GM23248 (cell line): Measurements from ENCODE around the gene MAP2. TPM values are rescaled to one million over a fixed set of nuclear protein-coding genes. Genes with fewer than 3 reads are reported as not detected.

Experiments
- DNase-seq: peaks from one replicate; pipeline ENCODE4 v3.0.0-alpha.2; 2015
- H2AFZ ChIP-seq: fragments of 200-600 bp; sonication (generic); 2 replicates; pipeline ENCODE4 v1.6.1; 2016; ENCODE audit warnings: antibody characterized with exemption
- H3F3A ChIP-seq: fragments of 200-600 bp; sonication (generic); 2 replicates; pipeline ENCODE4 v1.6.1; 2016; ENCODE audit warnings: mild to moderate bottlenecking, antibody characterized with exemption, mixed run types; ENCODE audit not compliant: insufficient read depth
- H3K27ac ChIP-seq: fragments of 200-600 bp; sonication (generic); 2 replicates; pipeline ENCODE4 v1.5.1; 2016; ENCODE audit warnings: mild to moderate bottlenecking
- H3K27me3 ChIP-seq: fragments of 200-600 bp; sonication (generic); replicated peaks from 2 replicates; pipeline ENCODE4 v1.6.1; 2016; ENCODE audit warnings: mild to moderate bottlenecking; ENCODE audit not compliant: insufficient read depth
- H3K36me3 ChIP-seq: fragments of 200-600 bp; sonication (generic); 2 replicates; pipeline ENCODE4 v1.6.1; 2016; ENCODE audit warnings: low read depth, mild to moderate bottlenecking
- H3K4me1 ChIP-seq: fragments of 200-600 bp; sonication (generic); 2 replicates; pipeline ENCODE4 v1.6.1; 2016; ENCODE audit warnings: mild to moderate bottlenecking; ENCODE audit not compliant: insufficient read depth
- H3K4me2 ChIP-seq: fragments of 200-600 bp; sonication (generic); one replicate; pipeline ENCODE4 v1.6.1; 2016; ENCODE audit warnings: mild to moderate bottlenecking; ENCODE audit not compliant: unreplicated experiment
- H3K4me3 ChIP-seq: fragments of 200-600 bp; sonication (generic); 2 replicates; pipeline ENCODE4 v1.5.1; 2016; ENCODE audit warnings: mild to moderate bottlenecking
- H3K79me2 ChIP-seq: fragments of 200-600 bp; sonication (generic); 2 replicates; pipeline ENCODE4 v1.6.1; 2016; ENCODE audit warnings: mild to moderate bottlenecking; ENCODE audit not compliant: insufficient read depth
- H3K9ac ChIP-seq: fragments of 200-600 bp; sonication (generic); 2 replicates; pipeline ENCODE4 v1.6.1; 2016; ENCODE audit warnings: mild to moderate bottlenecking
- H3K9me2 ChIP-seq: fragments of 200-600 bp; sonication (generic); 2 replicates; pipeline ENCODE4 v1.6.1; 2016; ENCODE audit warnings: mixed run types, mild to moderate bottlenecking, moderate library complexity; ENCODE audit not compliant: insufficient read depth
- H3K9me3 ChIP-seq: fragments of 200-600 bp; sonication (generic); one replicate; pipeline ENCODE4 v1.6.1; 2017; ENCODE audit warnings: low read depth
- H4K20me1 ChIP-seq: fragments of 200-600 bp; sonication (generic); 2 replicates; pipeline ENCODE4 v1.6.0; 2016; ENCODE audit not compliant: insufficient read depth
- EZH2 ChIP-seq: fragments of 200-600 bp; sonication (generic); IDR thresholded peaks from 2 replicates; pipeline ENCODE4 v1.6.1; 2018; ENCODE audit warnings: antibody characterized with exemption, mild to moderate bottlenecking; ENCODE audit not compliant: insufficient read depth, poor library complexity, severe bottlenecking
- EZH2phosphoT487 ChIP-seq: fragments of 200-600 bp; sonication (generic); IDR thresholded peaks from 2 replicates; pipeline ENCODE4 v1.6.1; 2018; ENCODE audit warnings: antibody characterized with exemption, moderate library complexity, mild to moderate bottlenecking, low read depth; ENCODE audit not compliant: insufficient read depth
- WGBS, 2 experiments: methylation state at CpG; one replicate each; pipeline ENCODE4 v1.1.6; 2015 to 2017; ENCODE audit warnings: low lambda C conversion rate in 2 of 2, low coverage in 1 of 2; ENCODE audit errors: missing lambda C conversion rate in 2 of 2; 5-methylcytosine and 5-hydroxymethylcytosine counted together
- in situ Hi-C: fragments of 300-500 bp; cut with MboI; formaldehyde crosslinking; loops from 2 replicates; pipeline ENCODE4 v1.15.0; 2020
- polyA plus RNA-seq: library from polyadenylated mRNA; unstranded; fragments of >200 nt; fragmentation: Nextera tagmentation; extraction: Ambion mirVana; gene quantifications from 2 replicates; pipeline ENCODE4 v1.2.1, GENCODE V29; 2016
- total RNA-seq: library from RNA; depleted of rRNA; stranded (reverse); fragments of >200 nt; shearing (Covaris generic); gene quantifications from 2 replicates; pipeline ENCODE4 v1.2.3, GENCODE V29; 2014

MAP2 gene
- total and polyA plus RNA-seq, 2 experiments from 2014 or later, result 1.1 to 7.6 TPM

GRCh38 chr2:209636076-209636475 lies 212.2 kb downstream of the MAP2 start:
- peaks cover 25% of the 10 kb centered on the region for H3K4me1 ChIP-seq
- no peaks in the 10 kb centered on the region for H3K9me2 ChIP-seq
- no peaks in the 10 kb centered on the region for H3K36me3 ChIP-seq
- H3K4me2 ChIP-seq, result no peak overlapping the region
- TF ChIP-seq EZH2 (no peak), EZH2phosphoT487 (no peak)
- no peak overlapping the region for H2AFZ ChIP-seq
- no peak overlapping the region for H3K27ac ChIP-seq
- in situ Hi-C loops, result no loop called here
- no peak overlapping the region for H3K9ac ChIP-seq
- no peaks in the 10 kb centered on the region for H3K9me3 ChIP-seq
- H3K27me3 ChIP-seq, result no peaks in the 10 kb centered on the region
- no peaks in the 10 kb centered on the region for H4K20me1 ChIP-seq
- no peak overlapping the region for H3K4me3 ChIP-seq
- H3F3A ChIP-seq, result peaks cover 19% of the 10 kb centered on the region
- DNase-seq, result peak; percentile 39
- no peaks in the 10 kb centered on the region for H3K79me2 ChIP-seq

GRCh38 chr2:209637293-209637692 lies 213.4 kb downstream of the MAP2 start:
- Histone ChIP-seq H2AFZ (no peak overlapping the region), H3F3A (peaks cover 19% of the 10 kb centered on the region), H3K4me1 (peaks cover 29% of the 10 kb centered on the region), H3K27ac (no peak overlapping the region), H3K79me2 (no peaks in the 10 kb centered on the region), H3K27me3 (no peaks in the 10 kb centered on the region), H3K9ac (no peak overlapping the region), H3K4me2 (no peak overlapping the region), H3K9me2 (no peaks in the 10 kb centered on the region), H3K36me3 (no peaks in the 10 kb centered on the region), H3K9me3 (no peaks in the 10 kb centered on the region), H4K20me1 (no peaks in the 10 kb centered on the region), H3K4me3 (no peak overlapping the region)
- DNase-seq, result no peak
- in situ Hi-C loops, result no loop called here
- TF ChIP-seq EZH2 (no peak), EZH2phosphoT487 (no peak)
- WGBS, 2 experiments, result 89 to 96% methylated on average over 3 of the region's 3 CpGs

GRCh38 chr2:209638346-209638745 lies 214.5 kb downstream of the MAP2 start:
- WGBS, 2 experiments, result 1 to 7% methylated on average over 2 of the region's 2 CpGs
- no peaks in the 10 kb centered on the region for H3K9me2 ChIP-seq
- H3K36me3 ChIP-seq, result no peaks in the 10 kb centered on the region
- no peak overlapping the region for H2AFZ ChIP-seq
- no peaks in the 10 kb centered on the region for H3K79me2 ChIP-seq
- in situ Hi-C loops, result no loop called here
- H3K4me3 ChIP-seq, result no peak overlapping the region
- H3K27me3 ChIP-seq, result no peaks in the 10 kb centered on the region
- no peak overlapping the region for H3K27ac ChIP-seq
- peak overlapping the region; percentile 7 for H3K4me2 ChIP-seq
- H3K9me3 ChIP-seq, result no peaks in the 10 kb centered on the region
- TF ChIP-seq EZH2 (no peak), EZH2phosphoT487 (no peak)
- peaks cover 38% of the 10 kb centered on the region for H3K4me1 ChIP-seq
- H3F3A ChIP-seq, result peaks cover 19% of the 10 kb centered on the region
- H4K20me1 ChIP-seq, result no peaks in the 10 kb centered on the region
- no peak overlapping the region for H3K9ac ChIP-seq
- peak; percentile 70 for DNase-seq

GRCh38 chr2:209640358-209640757 lies 216.5 kb downstream of the MAP2 start:
- WGBS, 2 experiments, result 16 to 25% methylated on average over 2 of the region's 2 CpGs

GRCh38 chr2:209642146-209642820 lies 218.4 kb downstream of the MAP2 start:
- WGBS, 2 experiments, result 66 to 70% methylated on average over 3 of the region's 3 CpGs
- no peaks in the 10 kb centered on the region for H3K36me3 ChIP-seq
- peaks cover 19% of the 10 kb centered on the region for H3F3A ChIP-seq
- no peaks in the 10 kb centered on the region for H3K27me3 ChIP-seq
- no peaks in the 10 kb centered on the region for H3K9me2 ChIP-seq
- H3K9me3 ChIP-seq, result no peaks in the 10 kb centered on the region
- DNase-seq, result peak; percentile 65
- H3K4me3 ChIP-seq, result no peak overlapping the region
- TF ChIP-seq EZH2phosphoT487, result no peak
- TF ChIP-seq EZH2, result no peak
- peaks cover 33% of the 10 kb centered on the region for H3K4me1 ChIP-seq
- in situ Hi-C loops, result no loop called here
- H3K9ac ChIP-seq, result no peak overlapping the region
- no peak overlapping the region for H3K27ac ChIP-seq
- no peak overlapping the region for H3K4me2 ChIP-seq
- H4K20me1 ChIP-seq, result no peaks in the 10 kb centered on the region
- H2AFZ ChIP-seq, result no peak overlapping the region
- no peaks in the 10 kb centered on the region for H3K79me2 ChIP-seq

More at GRCh38 chr2:209640358-209640757, 216.5 kb downstream of the MAP2 start:
- no peak overlapping the region for H3K9ac ChIP-seq
- in situ Hi-C loops, result no loop called here
- no peak overlapping the region for H3K4me2 ChIP-seq
- H3K27ac ChIP-seq, result no peak overlapping the region
- no peaks in the 10 kb centered on the region for H3K79me2 ChIP-seq
- no peaks in the 10 kb centered on the region for H3K9me2 ChIP-seq
- no peaks in the 10 kb centered on the region for H3K9me3 ChIP-seq
- no peaks in the 10 kb centered on the region for H4K20me1 ChIP-seq
- H3K4me1 ChIP-seq, result peaks cover 38% of the 10 kb centered on the region
- H2AFZ ChIP-seq, result no peak overlapping the region
- no peaks in the 10 kb centered on the region for H3K27me3 ChIP-seq
- TF ChIP-seq EZH2phosphoT487 (no peak), EZH2 (no peak)
- H3K4me3 ChIP-seq, result no peak overlapping the region
- peak; percentile 35 for DNase-seq
- peaks cover 19% of the 10 kb centered on the region for H3F3A ChIP-seq
- H3K36me3 ChIP-seq, result no peaks in the 10 kb centered on the region
